HepG2 (cell line): ENCODE data around the gene TGM1. TPM values are rescaled to one million over a fixed set of nuclear protein-coding genes. Genes with fewer than 3 reads are reported as not detected.
A peak's percentile ranks its signal among the peaks of the same experiment; 100 is the strongest.

Experiments used
- CBFB ChIP-seq: sonication (generic); formaldehyde crosslinking; IDR thresholded peaks from 2 replicates; pipeline ENCODE4 v1.4.0; 2020; ENCODE audit warnings: missing genetic modification reagents
- GATA4 ChIP-seq: sonication (generic); IDR thresholded peaks from 2 replicates; pipeline ENCODE4 v1.6.1; 2016; ENCODE audit warnings: antibody characterized with exemption, low read depth, borderline replicate concordance
- HOXA9 ChIP-seq: sonication (generic); formaldehyde crosslinking; IDR thresholded peaks from 2 replicates; pipeline ENCODE4 v1.8.1; 2022; ENCODE audit warnings: missing genetic modification reagents, mild to moderate bottlenecking, moderate library complexity, borderline replicate concordance
- MED8 ChIP-seq: sonication (generic); formaldehyde crosslinking; IDR thresholded peaks from 2 replicates; pipeline ENCODE4 v1.8.1; 2023; ENCODE audit warnings: mild to moderate bottlenecking, missing genetic modification reagents; ENCODE audit not compliant: insufficient replicate concordance
- NBN ChIP-seq: fragments of 450-650 bp; conservative IDR thresholded peaks from 2 replicates; pipeline ENCODE4 v1.6.1; 2017
- NFE2 ChIP-seq: sonication (generic); formaldehyde crosslinking; IDR thresholded peaks from 2 replicates; pipeline ENCODE4 v1.4.0; 2020; ENCODE audit warnings: missing genetic modification reagents
- SMC3 ChIP-seq: IDR thresholded peaks from 2 replicates; pipeline ENCODE4 v1.6.1; 2011; ENCODE audit warnings: low read length, improper control_type of control experiment
- TBL1XR1 ChIP-seq: fragments of 150-350 bp; IDR thresholded peaks from 2 replicates; pipeline ENCODE4 v1.6.1; 2014; ENCODE audit warnings: borderline replicate concordance, low read length; ENCODE audit not compliant: partially characterized antibody
- TCF12 ChIP-seq, 2 experiments: fragments of 450-650 bp in 1 of 2; sonication (generic) in 1 of 2; formaldehyde crosslinking in 1 of 2; IDR thresholded peaks; 2 replicates each; pipeline versions ENCODE4 v1.6.1 to v1.8.0; 2017 to 2022; ENCODE audit warnings: antibody characterized with exemption in 1 of 2, mild to moderate bottlenecking in 1 of 2, missing genetic modification reagents in 1 of 2, moderate library complexity in 1 of 2
- ZFX ChIP-seq: sonication (generic); formaldehyde crosslinking; IDR thresholded peaks from 2 replicates; pipeline ENCODE4 v1.4.0; 2020; ENCODE audit warnings: mild to moderate bottlenecking, low read depth, missing genetic modification reagents, moderate library complexity
- ZNF264 ChIP-seq: sonication (generic); formaldehyde crosslinking; IDR thresholded peaks from 2 replicates; pipeline ENCODE4 v1.4.0; 2020; ENCODE audit warnings: missing genetic modification reagents
- ZNF274 ChIP-seq: sonication (generic); formaldehyde crosslinking; IDR thresholded peaks from 2 replicates; pipeline ENCODE4 v1.5.1; 2020; ENCODE audit warnings: mild to moderate bottlenecking, missing genetic modification reagents
- ZNF333 ChIP-seq: sonication (generic); formaldehyde crosslinking; IDR thresholded peaks from 2 replicates; pipeline ENCODE4 v1.4.0; 2020; ENCODE audit warnings: mild to moderate bottlenecking, missing genetic modification reagents, borderline replicate concordance
- ZNF501 ChIP-seq: sonication (generic); formaldehyde crosslinking; IDR thresholded peaks from 2 replicates; pipeline ENCODE4 v1.5.1; 2020; ENCODE audit warnings: mild to moderate bottlenecking, moderate library complexity, missing genetic modification reagents
- ZNF552 ChIP-seq: sonication (generic); formaldehyde crosslinking; IDR thresholded peaks from 2 replicates; pipeline ENCODE4 v1.9.0; 2022; ENCODE audit warnings: missing genetic modification reagents, mild to moderate bottlenecking, borderline replicate concordance
- ZNF619 ChIP-seq: sonication (generic); formaldehyde crosslinking; IDR thresholded peaks from 2 replicates; pipeline ENCODE4 v1.4.0; 2020; ENCODE audit warnings: mild to moderate bottlenecking, missing genetic modification reagents
- polyA plus RNA-seq, 8 experiments: library from polyadenylated mRNA; depleted of rRNA in 3 of 8; stranded (reverse) in 7 of 8; unstranded in 1 of 8; fragments of >200 nt; fragmentation: Illumina TruSeq in 4 of 8; extraction: Trizol in 4 of 8; gene quantifications; 2 replicates each; pipeline versions ENCODE4 v1.2.1 to v1.2.3, GENCODE V29; 2011 to 2016; ENCODE audit warnings: low read depth in 4 of 8, missing spikeins in 1 of 8, mixed read lengths in 1 of 8; ENCODE audit not compliant: insufficient read depth in 1 of 8
- total RNA-seq, 5 experiments: library from RNA; depleted of rRNA; stranded (reverse); fragments of >200 nt; fragmentation: Illumina TruSeq; extraction: Trizol; gene quantifications; 2 replicates each; pipeline ENCODE4 v1.2.3, GENCODE V29; 2016; ENCODE audit warnings: low read depth in 1 of 5
- TF ChIP-seq, protein P1 (sequence below): sonication (generic); formaldehyde crosslinking; conservative IDR thresholded peaks from 2 replicates; pipeline ENCODE4 v1.8.1; 2023; ENCODE audit warnings: missing genetic modification reagents
- TF ChIP-seq, protein P2 (sequence below): sonication (generic); formaldehyde crosslinking; IDR thresholded peaks from 2 replicates; pipeline ENCODE4 v1.4.0; 2020; ENCODE audit warnings: mild to moderate bottlenecking, missing genetic modification reagents
- TF ChIP-seq, protein P3 (sequence below): IDR thresholded peaks from 2 replicates; pipeline ENCODE4 v1.6.1; 2016; ENCODE audit warnings: missing compliant biosample characterization, missing genetic modification reagents, borderline replicate concordance
- TF ChIP-seq, protein P4 (sequence below): sonication (generic); formaldehyde crosslinking; IDR thresholded peaks from 2 replicates; pipeline ENCODE4 v1.4.0; 2020; ENCODE audit warnings: missing genetic modification reagents
- TF ChIP-seq, protein P5 (sequence below): sonication (generic); formaldehyde crosslinking; IDR thresholded peaks from 2 replicates; pipeline ENCODE4 v1.8.1; 2023; ENCODE audit warnings: mild to moderate bottlenecking, moderate library complexity, missing genetic modification reagents

The TGM1 gene
- total and polyA plus RNA-seq, 2 of the 13 experiments (the other 11 are each of a cell fraction or from before 2014, with no cell fraction given): 3.2 to 10.6 TPM

DNA sequence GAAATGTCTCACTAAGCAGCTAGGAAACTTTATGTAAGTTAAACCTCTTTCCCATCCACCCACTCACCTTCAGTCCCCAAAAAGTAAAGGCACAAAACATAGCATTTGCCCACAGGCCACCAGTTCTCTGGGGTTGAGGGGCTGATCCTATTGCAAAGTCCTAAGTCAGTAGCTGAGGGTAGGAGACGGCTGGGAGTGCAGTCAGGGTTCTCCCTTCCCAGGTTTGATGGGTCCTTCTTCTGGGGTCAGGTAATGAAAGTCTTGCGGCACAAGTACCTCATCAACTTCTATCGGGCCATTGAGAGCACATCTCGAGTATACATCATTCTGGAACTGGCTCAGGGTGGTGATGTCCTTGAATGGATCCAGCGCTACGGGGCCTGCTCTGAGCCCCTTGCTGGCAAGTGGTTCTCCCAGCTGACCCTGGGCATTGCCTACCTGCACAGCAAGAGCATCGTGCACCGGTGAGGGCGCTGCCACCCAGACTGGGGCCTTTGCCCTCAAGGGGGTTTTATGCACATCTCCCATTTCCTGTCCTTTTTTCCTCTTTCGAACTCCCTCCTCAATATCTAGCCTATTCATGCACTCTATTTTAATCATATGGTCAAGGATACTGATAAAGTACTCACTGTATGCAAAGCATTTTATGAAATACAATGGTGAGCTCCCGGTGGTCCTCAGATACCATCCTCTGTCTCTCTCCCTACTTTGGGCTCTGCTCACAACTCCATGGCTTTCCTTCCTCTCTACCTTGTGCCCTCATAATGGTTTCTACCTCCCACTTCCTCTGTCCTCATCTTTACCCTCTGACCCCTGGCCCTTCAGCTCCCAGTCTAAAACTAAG lies 56.5 kb downstream of the TGM1 start (continued):
- 0 out of 2 replicates have a peak, but pooled peaks have one; percentile 11 for TF ChIP-seq ZNF274 (CRISPR knock-in tag)
- 0 out of 2 replicates have a peak, but pooled peaks have one; percentile 64 for TF ChIP-seq ZNF333
- no peak for TF ChIP-seq ZNF619
- TF ChIP-seq SMC3: no peak
- TF ChIP-seq, protein P1, sequence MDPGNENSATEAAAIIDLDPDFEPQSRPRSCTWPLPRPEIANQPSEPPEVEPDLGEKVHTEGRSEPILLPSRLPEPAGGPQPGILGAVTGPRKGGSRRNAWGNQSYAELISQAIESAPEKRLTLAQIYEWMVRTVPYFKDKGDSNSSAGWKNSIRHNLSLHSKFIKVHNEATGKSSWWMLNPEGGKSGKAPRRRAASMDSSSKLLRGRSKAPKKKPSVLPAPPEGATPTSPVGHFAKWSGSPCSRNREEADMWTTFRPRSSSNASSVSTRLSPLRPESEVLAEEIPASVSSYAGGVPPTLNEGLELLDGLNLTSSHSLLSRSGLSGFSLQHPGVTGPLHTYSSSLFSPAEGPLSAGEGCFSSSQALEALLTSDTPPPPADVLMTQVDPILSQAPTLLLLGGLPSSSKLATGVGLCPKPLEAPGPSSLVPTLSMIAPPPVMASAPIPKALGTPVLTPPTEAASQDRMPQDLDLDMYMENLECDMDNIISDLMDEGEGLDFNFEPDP (CRISPR knock-in tag): 0 out of 2 replicates have a peak, but pooled peaks have one; percentile 56
- TF ChIP-seq, protein P2, sequence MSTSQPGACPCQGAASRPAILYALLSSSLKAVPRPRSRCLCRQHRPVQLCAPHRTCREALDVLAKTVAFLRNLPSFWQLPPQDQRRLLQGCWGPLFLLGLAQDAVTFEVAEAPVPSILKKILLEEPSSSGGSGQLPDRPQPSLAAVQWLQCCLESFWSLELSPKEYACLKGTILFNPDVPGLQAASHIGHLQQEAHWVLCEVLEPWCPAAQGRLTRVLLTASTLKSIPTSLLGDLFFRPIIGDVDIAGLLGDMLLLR (CRISPR knock-in tag): peak; percentile 18; the same call in 1 of the 2 replicates
- no peak for TF ChIP-seq TBL1XR1
- TF ChIP-seq NBN: no peak
- TF ChIP-seq NFE2 (CRISPR knock-in tag): no peak
- 0 out of 2 replicates have a peak, but pooled peaks have one; percentile 18 for TF ChIP-seq CBFB (CRISPR knock-in tag)
- TF ChIP-seq HOXA9 (CRISPR knock-in tag): peak; percentile 68; the same call in 1 of the 2 replicates
- TF ChIP-seq ZFX (CRISPR knock-in tag): no peak
- TF ChIP-seq ZNF264 (CRISPR knock-in tag): no peak
- TF ChIP-seq, protein P3, sequence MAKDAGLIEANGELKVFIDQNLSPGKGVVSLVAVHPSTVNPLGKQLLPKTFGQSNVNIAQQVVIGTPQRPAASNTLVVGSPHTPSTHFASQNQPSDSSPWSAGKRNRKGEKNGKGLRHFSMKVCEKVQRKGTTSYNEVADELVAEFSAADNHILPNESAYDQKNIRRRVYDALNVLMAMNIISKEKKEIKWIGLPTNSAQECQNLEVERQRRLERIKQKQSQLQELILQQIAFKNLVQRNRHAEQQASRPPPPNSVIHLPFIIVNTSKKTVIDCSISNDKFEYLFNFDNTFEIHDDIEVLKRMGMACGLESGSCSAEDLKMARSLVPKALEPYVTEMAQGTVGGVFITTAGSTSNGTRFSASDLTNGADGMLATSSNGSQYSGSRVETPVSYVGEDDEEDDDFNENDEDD (CRISPR knock-in tag): no peak
- no peak for TF ChIP-seq GATA4
- TF ChIP-seq TCF12 (IDR thresholded peaks at IDR 0.05): no peak
- 0 out of 2 replicates have a peak, but pooled peaks have one; percentile 34 for TF ChIP-seq TCF12 (CRISPR knock-in tag; IDR thresholded peaks at IDR 0.05)
- peak; percentile 43 for TF ChIP-seq MED8 (CRISPR knock-in tag)
- TF ChIP-seq, protein P4, sequence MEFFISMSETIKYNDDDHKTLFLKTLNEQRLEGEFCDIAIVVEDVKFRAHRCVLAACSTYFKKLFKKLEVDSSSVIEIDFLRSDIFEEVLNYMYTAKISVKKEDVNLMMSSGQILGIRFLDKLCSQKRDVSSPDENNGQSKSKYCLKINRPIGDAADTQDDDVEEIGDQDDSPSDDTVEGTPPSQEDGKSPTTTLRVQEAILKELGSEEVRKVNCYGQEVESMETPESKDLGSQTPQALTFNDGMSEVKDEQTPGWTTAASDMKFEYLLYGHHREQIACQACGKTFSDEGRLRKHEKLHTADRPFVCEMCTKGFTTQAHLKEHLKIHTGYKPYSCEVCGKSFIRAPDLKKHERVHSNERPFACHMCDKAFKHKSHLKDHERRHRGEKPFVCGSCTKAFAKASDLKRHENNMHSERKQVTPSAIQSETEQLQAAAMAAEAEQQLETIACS: no peak
- TF ChIP-seq ZNF552: no peak
- no peak for TF ChIP-seq ZNF501
- TF ChIP-seq, protein P5, sequence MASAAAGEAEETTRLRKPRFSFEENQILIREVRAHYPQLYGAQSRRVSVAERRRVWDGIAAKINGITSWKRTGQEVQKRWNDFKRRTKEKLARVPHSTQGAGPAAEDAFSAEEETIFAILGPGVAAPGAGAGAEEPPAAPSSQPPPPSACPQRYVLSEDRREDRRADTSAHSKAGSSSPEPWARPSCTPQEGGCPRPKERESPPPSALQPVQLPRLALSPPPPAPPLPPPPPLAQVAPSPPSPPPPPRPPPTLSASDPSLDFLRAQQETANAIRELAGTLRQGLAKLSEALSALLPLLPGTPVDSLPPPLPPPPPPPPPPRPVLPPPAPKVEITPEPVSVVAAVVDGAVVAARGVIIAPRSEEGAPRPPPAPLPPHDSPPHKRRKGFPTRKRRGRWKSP: no peak
